ENCODE measurements around the gene NKX2-2.

DNA sequence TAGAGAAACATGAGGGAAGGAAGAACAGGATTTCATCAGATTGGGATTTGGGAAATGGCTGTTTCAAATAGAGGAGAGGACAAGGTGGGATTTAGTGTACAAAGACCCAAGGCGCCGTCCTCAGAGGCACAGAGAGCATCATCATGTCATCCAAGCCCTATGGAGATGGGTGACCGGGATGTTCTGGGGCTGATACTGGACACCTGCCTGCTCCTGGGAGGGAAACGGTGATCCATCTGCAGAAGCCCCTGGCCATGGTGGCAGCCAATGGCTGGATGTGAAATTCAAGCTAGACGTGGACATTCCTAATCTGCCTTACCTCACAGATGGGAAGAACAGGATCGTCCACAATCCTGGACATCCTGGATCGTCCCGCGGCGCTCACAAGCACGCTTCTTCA lies 12.7 kb downstream of the NKX2-2 start:
- TF ChIP-seq POLR2A (IDR thresholded peaks at IDR 0.05; ENCODE audit: low read depth) = no peak
- TF ChIP-seq, protein P1, sequence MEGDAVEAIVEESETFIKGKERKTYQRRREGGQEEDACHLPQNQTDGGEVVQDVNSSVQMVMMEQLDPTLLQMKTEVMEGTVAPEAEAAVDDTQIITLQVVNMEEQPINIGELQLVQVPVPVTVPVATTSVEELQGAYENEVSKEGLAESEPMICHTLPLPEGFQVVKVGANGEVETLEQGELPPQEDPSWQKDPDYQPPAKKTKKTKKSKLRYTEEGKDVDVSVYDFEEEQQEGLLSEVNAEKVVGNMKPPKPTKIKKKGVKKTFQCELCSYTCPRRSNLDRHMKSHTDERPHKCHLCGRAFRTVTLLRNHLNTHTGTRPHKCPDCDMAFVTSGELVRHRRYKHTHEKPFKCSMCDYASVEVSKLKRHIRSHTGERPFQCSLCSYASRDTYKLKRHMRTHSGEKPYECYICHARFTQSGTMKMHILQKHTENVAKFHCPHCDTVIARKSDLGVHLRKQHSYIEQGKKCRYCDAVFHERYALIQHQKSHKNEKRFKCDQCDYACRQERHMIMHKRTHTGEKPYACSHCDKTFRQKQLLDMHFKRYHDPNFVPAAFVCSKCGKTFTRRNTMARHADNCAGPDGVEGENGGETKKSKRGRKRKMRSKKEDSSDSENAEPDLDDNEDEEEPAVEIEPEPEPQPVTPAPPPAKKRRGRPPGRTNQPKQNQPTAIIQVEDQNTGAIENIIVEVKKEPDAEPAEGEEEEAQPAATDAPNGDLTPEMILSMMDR (IDR thresholded peaks at IDR 0.05) = no peak
